ENCODE results near the gene PLA2G6.
"Not testable (repeated sequence)": the region's sequence is repeated elsewhere in the genome, so short reads cannot be mapped to it uniquely, and the experiment has no call there.

PLA2G6 gene

DNA sequence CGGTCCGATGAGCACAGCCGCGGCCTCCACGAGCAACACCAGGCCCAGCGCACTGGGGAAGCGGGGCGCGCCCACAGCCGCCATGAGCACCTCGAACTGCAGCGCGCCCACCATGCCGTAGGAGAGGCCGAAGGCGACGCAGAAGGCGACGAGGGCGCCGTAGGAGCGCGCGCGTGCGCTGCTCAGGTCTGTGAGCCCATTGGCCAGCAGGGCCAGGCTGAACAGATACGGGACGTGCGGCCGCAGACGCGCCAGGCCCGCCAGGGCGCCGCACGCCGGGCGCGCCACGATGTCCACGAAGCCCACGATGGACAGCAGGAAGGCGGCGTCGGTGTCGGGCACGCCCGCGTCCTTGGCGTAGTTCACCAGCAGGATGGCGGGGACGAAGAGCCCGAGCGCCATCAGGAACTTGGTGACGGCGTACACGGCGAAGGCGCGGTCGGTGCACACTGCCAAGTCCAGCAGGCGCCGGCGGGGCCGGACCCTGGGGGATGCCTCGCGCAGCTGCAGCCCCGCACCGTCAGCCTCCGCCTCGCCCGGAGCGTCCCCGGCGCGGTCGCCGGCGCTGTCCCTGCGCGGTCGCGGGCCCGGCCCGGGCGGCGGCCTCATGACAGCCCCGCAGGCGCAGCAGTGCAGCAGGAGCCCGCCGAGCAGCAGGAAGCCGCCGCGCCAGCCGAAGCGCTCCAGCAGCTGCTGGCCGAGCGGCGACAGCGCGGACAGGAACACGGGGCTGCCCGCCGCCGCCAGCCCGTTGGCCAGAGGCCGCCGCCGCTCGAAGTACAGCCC lies 100.6 kb downstream of the PLA2G6 start:
- DNase-seq, result no peak

DNA sequence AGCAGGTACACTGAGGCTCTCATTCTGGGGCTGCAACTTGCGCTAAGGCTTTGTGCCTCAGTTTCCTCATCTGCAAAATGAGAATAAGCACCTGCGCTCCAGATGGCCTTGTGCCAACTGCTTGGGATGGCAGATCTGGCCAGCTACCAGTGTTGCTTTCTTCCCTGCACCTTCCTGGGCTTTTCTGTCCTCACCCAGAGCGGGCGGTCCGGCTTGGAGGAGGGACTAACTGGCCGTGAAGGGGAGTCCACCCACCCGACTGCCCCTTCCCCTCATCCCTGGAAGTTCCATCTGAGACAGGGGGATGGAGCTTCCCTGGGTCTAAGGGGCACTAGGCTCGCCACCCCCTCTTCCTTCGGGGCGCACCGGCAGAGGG lies 101.2 kb downstream of the PLA2G6 start:
- no peak for DNase-seq

DNA sequence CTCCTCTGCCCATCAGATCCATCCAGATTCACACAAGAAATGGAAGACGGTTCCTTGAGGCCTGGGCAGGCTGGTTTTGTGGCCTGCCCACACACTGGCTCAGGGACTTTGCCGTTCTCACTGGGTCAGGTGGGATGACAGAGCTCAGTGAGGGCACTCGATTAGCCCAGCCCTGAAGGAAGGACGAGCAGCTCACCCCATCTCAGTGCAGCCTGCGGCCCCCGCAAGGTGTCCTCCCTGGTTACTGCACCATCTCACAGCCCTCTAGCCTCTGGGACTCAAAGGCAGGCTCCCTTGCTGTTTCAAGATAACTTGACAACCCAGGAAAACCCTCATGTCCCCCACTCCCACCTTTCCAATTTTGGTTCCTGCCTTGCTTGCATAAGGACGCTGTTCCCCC lies 101.8 kb downstream of the PLA2G6 start:
- DNase-seq, result no peak

DNA sequence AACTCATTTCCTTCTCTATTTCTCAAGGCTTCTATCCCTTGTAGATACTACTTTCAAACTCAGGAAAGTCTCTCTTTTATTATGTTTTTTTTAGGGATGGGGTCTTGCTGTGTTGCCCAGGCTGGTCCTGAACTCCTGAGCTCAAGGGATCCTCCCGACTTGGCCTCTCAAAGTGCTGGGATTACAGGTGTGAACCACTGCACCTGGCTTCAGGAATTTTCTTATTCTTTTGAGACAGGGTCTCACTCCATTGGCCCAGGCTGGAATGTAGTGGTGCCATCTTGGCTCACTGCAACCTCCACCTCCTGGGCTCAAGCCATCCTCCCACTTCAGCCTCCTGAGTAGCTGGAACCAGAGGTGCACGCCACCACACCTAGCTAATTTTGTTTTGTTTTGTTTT lies 102.4 kb downstream of the PLA2G6 start:
- DNase-seq, result not testable (repeated sequence)

DNA sequence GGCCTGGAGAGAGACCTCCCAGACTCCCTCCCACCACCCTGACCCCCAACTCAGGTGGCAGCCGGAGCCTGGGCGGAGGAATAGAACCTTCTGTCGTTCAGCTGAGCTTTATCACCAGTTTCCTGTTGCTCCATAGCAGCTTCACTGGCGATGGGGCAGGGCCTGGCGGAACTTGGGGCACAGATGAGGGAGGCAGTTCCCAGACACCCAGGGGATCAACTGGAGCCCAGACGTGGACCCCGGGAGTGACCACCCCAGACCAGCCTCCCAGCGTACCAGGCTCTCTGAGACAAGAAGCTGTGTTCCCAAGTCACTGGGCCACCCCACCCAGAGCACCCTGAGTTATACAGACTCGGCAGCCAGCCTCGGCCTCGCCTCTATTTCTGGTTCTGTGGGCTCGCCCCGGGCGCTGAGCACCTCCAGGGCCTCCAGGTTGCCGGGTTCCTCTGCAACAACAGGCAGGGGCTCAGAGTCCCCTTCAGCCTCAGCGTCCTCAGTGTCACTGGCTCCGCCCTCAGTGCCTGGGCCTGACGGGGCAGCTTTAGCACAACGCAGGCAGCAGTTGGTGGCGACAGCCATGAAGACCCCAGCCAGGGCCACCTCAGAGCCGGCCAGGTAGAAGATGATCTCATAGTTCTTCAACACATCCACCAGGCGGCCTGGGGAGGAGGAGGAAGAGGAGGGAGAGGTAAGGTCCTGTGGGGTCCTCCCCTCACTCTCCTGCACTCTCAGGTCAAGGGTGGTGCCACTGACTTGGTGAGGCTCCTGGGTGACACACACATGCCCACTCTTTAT lies 103.4 kb downstream of the PLA2G6 start:
- no peak for DNase-seq

DNA sequence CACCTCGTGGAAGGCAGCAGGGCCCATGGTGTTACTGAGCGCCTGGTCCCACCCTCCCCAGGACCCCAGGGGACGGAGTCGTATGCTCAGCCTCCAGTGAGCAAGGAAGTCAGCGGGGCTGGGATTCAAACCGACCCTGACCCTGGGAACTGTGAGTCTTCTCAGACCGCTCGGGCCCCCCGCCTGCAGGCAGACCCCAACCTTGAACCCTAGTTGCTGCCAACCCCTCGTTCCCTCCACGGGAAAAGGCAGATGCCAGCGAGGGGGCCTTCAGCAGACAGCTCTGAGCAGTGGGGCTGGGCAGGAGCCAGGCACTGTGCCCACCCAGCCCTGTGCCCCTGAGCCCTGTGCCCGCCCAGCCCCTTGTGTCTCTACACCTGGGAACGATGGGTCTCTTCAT lies 104.0 kb downstream of the PLA2G6 start:
- no peak for DNase-seq

DNA sequence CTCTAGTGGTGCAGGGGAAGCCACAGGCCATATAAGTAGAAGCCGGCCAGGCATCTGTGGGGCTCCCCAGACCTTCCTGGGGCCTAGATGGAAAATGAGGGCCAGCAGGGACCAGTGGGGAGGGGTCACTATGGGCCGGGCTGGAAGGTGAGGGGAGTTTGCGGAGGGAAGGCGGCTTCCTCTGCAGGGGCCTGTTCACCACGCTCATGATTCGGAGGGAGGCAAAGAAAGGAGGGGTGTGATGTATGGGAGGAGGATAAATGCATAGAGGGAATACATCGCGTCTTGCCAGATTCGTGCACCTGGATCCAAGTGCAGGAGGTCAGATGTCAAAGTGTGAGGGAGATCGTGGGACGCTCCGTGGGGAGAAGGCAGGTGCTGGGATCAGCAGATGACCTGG lies 104.5 kb downstream of the PLA2G6 start:
- DNase-seq, result no peak

DNA sequence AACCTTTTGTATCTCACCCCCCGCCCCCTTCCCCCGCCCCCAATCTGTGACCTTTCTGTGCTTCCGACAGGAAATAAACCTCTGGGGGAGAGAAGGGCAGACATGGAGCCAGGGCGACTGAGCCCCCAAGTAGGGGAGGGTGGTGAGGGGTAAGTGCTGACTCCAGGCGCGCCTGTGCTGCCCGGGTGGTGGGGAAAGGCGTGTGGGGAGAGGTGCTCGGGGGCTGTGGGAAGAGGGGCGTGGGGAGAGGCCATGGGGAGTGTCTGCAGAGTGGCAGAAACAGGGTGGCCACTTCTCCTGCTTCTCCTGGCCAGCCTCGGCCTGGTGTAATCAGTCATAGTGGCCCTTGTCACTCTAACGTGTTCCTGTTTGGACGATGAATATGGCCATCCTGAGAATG lies 105.7 kb downstream of the PLA2G6 start:
- no peak for DNase-seq

DNA sequence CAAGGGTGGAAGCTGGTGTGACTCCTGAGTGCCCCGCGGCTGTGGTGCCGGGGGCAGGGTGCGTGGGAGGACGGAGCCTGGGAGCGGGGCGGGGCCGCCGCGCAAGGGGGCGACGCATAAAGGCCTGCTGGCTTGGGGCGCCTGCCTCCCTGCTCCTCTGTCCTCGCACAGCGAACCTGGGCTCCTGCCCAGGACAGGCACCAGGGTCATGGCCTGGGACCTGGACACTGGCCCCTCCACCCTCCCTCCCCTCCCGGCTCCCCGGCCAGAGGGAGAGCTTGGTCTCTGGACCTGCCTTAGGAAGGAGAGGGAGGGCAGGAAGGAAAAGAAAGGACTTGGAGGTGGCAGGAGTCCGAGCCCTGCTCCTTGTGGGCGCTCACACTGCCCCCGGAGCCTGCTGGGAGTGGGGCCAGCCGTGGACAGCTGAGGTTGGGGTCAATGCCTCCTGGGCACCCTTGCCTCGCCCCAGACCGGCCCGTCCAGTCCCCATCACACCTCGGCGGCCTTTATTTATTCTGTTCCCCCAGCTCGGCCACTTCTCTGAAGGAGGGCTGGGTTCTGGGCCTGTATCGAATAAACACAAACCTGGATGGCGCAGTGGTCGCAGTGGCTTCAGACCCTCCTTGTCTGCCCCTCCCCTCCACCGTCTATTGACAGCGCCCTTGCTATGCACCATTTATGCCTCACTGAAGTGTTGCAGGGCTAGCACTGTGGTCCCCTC lies 106.4 kb downstream of the PLA2G6 start:
- no peak for DNase-seq

DNA sequence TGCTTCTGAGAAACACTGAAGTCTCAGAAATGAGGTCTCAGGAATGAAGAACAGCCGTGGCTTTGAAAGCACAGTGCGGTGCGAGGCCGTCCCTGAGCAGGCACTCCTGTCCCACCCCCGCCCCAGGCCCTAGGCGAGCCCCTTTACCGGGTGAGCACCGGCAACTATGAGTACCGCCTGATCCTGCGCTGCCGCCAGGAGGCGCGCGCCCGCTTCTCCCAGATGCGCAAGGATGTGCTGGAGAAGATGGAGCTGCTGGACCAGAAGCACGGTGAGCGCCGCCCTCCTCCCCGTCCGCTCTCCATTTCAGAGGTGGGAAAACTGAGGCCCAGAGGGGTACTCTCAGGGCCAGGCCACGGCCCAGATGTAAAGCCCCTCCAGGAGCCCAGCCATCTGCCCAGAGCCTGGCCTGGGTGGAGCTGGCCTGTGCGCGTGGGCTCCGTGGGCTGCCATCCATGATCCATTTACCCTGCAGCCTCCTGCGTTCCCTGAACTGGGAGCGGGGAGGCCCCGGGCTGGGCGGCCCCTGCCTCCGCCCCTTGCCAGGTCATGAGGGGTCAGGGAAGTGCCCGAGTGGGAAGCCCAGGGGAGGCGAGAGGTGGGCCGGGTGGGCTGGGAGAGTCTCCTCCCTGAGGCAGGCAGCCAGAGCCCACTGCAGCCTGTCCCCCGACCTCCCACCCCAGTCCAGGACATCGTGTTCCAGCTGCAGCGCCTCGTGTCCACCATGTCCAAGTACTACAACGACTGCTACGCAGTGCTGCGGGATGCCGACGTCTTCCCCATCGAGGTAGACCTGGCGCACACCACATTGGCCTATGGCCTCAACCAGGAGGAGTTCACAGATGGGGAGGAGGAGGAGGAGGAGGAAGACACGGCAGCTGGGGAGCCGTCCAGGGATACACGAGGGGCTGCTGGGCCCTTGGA lies 107.2 kb downstream of the PLA2G6 start:
- no peak for DNase-seq

DNA sequence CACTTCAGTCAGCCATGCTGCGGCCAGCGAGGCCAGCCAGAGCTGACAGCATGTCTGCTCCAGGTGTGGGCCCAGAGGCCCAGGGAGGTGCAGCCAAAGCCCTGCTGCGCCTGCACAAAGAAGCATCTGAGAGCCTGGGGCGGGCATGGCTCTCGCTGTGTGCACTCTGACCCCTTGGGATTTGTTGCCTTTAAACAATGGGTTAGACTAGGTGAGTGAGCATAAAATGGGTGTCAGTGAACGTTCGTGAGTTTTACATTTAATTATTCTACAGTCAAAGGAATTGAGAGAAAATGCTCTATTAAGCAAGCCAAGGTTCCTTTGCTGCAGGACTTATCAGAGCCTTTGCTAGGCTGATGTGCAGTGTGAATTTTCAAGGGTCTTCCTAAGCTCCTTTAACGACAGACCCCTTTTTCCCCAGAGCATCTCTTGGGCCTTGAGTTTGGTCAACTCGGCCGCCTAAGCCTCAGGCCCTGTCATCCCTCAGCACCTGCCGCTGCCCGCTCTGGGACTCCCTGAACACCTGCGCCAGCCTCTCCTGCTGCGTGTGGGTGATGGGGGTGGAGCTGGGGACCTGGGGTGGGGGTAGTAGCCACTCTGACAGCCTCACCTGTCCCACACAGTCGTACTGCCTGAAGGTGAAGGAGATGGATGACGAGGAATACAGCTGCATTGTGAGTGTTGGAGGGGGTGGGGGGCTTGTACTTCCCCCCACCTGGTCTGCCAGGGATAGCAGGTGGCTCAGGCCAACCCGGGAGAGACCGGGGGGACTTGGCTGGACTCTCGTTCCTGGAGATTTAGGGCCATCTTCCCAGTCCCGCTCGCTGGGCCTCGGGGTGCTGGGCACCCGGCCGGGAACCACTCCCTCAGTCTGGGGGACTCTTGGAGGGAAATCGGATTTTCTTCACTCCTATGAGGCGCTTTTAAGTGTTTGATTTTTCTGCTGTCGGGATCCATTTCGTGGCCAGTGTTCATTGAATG lies 108.2 kb downstream of the PLA2G6 start:
- DNase-seq, result no peak

DNA sequence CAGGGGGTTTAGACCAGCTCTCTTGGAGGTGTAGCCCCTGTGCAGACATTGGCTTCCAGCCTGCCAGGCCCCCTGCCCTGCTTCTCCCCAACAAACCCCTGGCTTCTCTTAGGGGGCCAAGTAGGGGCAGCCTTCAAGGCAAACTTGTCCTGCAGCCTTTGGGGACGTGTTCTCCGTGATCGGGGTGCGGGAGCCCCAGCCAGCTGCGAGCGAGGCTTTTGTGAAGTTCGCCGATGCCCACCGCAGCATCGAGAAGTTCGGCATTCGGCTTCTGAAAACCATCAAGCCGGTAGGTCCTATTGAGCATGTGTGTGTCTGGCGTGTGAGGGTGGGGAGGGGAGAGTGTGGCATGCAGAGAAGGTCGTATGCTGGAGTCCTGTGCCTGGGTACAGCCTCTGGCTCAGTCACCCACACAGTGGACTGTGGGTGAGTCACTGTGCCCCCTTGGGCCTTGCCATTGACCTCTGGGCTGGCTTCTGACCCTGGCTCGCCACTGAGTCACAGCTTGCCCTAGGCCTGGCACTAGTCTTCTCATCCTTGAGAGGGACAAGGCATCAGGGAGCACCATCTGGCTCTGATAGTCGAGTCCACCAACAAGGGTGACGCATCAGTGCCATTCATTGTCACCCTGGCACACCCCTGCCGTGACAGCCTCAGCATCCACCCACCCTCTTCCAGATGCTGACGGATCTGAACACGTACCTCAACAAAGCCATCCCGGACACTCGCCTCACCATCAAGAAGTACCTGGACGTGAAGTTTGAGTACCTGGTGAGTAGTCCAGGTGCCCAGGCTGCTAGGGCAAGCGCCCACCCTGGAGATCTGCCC lies 109.1 kb downstream of the PLA2G6 start:
- no peak for DNase-seq

DNA sequence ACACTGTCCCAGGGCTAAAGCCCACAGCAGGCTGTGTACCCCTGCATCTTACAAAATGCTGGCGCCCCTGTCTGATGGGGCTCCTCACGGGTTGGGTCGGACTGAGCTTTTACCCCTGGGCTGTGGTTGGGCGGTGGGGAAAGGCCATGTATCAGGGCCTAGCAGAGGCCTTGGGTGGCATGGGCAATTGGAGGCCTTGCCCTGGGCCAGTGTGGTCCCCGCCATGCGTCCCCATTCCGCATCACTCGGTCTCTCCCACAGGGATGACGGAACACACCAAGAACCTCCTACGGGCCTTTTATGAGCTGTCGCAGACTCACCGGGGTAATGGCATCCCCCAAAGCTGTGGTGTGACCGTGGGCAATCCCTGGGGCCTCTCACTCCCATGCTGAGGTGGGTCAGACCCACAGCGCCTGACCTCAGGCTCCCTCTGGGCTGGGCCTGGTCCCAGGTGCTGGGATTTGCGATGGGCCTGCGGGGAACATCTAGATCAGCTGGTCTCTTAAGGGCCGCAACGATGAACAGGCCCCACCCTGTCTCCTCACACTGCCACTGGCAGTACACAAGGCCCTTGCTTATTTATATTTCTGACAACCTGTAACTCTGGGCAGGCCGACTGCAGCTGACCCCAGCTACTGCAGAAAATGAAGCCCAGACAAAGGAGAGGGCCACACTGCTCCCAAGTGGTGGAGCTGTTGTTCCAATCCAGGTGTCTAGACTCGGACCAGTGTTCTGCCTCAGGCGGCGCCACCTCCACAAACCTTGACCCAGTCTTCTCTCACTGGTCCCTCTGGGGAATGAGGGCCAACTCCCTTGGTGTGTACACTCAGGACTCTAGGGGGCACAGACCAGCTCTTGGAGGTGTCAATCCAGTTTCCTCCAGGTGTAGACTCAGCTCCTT lies 110.0 kb downstream of the PLA2G6 start:
- DNase-seq, result no peak

DNA sequence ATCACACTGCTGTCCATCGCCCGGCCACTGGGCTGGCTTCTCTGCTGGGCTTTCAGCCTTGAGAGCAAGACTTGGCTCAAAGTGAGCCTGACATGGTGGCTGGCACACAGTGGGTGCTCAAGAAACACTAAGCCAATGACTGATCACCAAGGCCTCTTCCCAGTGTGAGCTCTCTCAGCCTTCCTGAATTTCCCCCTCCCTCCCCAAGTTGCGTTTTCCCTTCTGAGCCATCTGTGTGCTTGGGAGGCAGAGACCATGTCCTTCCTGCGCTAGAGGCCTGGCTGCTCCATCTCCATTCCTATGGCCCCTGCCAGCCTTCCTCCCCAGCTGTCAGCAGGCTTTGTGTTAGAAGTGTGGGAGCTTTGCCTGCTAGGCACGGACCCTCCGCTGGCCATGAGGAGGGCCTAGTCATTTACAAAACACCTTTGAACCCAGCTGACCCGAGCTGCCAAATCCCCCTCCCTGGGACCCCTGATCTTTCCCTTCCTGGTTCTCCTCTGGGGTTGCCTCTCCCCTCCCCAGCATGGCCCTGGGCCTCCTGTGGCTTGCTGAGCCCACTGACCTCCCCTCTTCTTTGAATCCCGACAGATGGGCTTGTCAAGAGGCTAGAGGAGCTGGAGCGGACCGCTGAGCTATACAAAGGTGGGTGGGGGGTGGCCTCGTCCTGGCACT lies 111.2 kb downstream of the PLA2G6 start:
- no peak for DNase-seq

DNA sequence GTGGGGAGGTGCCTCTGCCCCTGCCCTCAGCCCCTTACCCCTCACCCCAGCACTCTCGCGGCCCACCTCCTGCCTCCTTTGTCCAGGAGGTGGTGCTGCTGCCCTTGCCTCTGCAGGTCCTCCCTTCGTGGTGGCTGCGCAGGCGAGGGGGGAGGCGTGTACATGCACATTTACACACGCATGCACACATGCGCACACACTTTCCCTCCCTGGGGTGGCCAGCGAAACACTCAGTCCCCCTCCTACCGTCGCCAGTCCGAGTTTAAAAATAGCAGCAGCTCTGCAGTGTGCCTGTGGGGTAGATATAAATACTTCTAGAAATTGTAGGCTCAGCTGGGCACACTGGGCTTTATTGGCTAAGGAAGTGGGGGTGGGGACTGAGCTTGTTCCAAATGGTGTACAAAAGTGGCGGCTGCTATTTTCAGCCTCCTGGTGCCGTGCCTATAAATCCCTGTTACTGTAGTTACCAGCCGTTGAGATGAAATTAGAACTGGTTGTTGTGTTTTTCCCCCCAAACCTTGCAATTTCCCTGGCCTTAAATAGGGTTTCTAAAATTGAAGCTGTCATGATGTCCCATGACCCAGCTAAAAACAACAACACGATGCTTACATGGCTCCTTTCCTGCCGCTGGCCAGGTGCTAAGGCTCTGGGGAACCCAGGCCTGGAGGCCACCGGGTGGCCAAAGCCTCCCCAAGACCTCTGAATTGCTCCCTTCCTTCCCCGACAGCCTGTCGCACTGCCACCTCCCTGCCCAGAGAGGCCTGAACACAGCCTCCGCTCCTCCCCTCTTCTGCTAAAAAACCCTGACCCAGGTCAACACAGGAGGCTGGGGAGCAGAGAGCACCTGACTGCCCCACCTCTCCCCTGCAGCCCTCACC lies 112.0 kb downstream of the PLA2G6 start:
- no peak for DNase-seq

DNA sequence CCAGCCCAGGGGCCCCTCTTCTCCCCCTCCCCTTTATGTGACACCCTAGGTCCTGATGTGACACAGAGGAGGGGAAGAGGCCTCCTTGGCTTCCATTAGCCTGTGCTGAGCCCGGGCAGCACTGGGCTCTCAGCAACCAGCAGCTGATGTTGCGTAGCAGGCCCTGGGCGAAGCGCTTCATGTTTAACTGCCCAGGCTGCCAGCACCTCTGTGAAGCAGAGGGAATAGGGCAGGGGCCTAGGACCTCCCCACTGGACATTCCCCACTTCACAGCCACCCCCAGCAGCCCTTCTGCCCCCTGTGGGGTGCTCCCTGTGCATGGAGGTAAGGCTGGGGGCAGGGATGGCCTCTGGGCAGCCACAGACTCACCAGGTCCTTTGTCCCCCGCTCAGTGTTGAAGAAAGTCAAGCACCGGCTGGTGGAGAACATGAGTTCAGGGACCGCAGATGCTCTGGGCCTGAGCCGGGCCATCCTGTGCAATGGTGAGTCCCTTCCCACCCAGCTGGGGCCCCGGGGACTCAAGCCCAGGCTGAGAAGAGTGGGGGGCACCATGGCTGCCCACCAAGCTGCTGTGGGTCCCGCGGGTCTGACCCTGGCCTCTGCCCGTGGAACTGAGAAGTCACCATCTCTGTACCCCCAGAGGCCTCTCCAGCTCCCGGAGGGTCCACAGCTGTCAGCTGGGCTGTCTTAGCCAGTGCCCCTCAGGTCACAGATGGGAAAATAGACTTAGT lies 112.8 kb downstream of the PLA2G6 start:
- no peak for DNase-seq

Measured in CD4-positive, alpha-beta T cell treated with Interleukin-6 for 4 hours (primary cell).